GM23248 (cell line): ENCODE results near the gene TOX2.

ENCODE experiments used
- EZH2 ChIP-seq: fragments of 200-600 bp; sonication (generic); IDR thresholded peaks from 2 replicates; pipeline ENCODE4 v1.6.1; 2018; ENCODE audit warnings: antibody characterized with exemption, mild to moderate bottlenecking; ENCODE audit not compliant: insufficient read depth, poor library complexity, severe bottlenecking
- EZH2phosphoT487 ChIP-seq: fragments of 200-600 bp; sonication (generic); IDR thresholded peaks from 2 replicates; pipeline ENCODE4 v1.6.1; 2018; ENCODE audit warnings: antibody characterized with exemption, moderate library complexity, mild to moderate bottlenecking, low read depth; ENCODE audit not compliant: insufficient read depth

GRCh38 chr20:43955062-43955749 lies 40.6 kb downstream of the TOX2 start:
- no peak for TF ChIP-seq EZH2phosphoT487
- TF ChIP-seq EZH2, result no peak
